ENCODE data around the gene EFNB1.
"Not testable (repeated sequence)": the region's sequence is repeated elsewhere in the genome, so short reads cannot be mapped to it uniquely, and the experiment has no call there.

GRCh38 chrX:68798400-68798799 is 30.4 kb upstream of the EFNB1 start:
- TF ChIP-seq POLR2A (IDR thresholded peaks at IDR 0.05; ENCODE audit: low read length); GATA1 (IDR thresholded peaks at IDR 0.05; ENCODE audit: low read depth, low read length): not testable (repeated sequence)
